ENCODE results near the gene NUDT4.

GRCh38 chr12:93333828-93334227 lies 43.9 kb upstream of the NUDT4 start:
- TF ChIP-seq, protein P1, sequence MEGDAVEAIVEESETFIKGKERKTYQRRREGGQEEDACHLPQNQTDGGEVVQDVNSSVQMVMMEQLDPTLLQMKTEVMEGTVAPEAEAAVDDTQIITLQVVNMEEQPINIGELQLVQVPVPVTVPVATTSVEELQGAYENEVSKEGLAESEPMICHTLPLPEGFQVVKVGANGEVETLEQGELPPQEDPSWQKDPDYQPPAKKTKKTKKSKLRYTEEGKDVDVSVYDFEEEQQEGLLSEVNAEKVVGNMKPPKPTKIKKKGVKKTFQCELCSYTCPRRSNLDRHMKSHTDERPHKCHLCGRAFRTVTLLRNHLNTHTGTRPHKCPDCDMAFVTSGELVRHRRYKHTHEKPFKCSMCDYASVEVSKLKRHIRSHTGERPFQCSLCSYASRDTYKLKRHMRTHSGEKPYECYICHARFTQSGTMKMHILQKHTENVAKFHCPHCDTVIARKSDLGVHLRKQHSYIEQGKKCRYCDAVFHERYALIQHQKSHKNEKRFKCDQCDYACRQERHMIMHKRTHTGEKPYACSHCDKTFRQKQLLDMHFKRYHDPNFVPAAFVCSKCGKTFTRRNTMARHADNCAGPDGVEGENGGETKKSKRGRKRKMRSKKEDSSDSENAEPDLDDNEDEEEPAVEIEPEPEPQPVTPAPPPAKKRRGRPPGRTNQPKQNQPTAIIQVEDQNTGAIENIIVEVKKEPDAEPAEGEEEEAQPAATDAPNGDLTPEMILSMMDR (IDR thresholded peaks at IDR 0.05), result no peak
- no peak for TF ChIP-seq POLR2AphosphoS5 (IDR thresholded peaks at IDR 0.05)
- no peak for TF ChIP-seq EP300 (IDR thresholded peaks at IDR 0.05)

Data from upper lobe of left lung (tissue), 4 donors.